Astrocyte of the spinal cord (primary cell): ENCODE data around the gene TOR2A.
"Not testable (repeated sequence)": the region's sequence is repeated elsewhere in the genome, so short reads cannot be mapped to it uniquely, and the experiment has no call there.

ENCODE experiments used
- DNase-seq: peaks from one replicate; pipeline ENCODE4 v3.0.0; 2011; ENCODE audit warnings: low read depth, low spot score
- H3K4me3 ChIP-seq: 2 replicates; pipeline ENCODE4 v1.5.1; 2011; ENCODE audit warnings: low read depth, mild to moderate bottlenecking, low read length, moderate library complexity
- CTCF ChIP-seq: IDR thresholded peaks from 2 replicates; pipeline ENCODE4 v1.5.1; 2012; ENCODE audit warnings: low read depth, mild to moderate bottlenecking, low read length, inconsistent platforms
- in situ Hi-C: cut with HindIII; loops from 2 replicates; pipeline ENCODE4 v1.10.0; 2017; ENCODE audit warnings: low sequenced_read_pairs

The TOR2A gene

GRCh38 chr9:127734747-127735529 is at the start of gene TOR2A:
Gene TOR2A, minus strand, starts transcription at chr9:127735294. Its CDS starts 24 bp downstream, at chr9:127735270.
- TF ChIP-seq CTCF, result peak; percentile 93
- H3K4me3 ChIP-seq, result peak within 1 kb of the TSS; percentile 52
- in situ Hi-C loops, result no loop called here
- DNase-seq, result peak; percentile 98

GRCh38 chr9:127783111-127784008 is 48.3 kb upstream of the TOR2A start:
- TF ChIP-seq CTCF, result no peak
- in situ Hi-C loops, result no loop called here
- no peak overlapping the region for H3K4me3 ChIP-seq
- DNase-seq, result no peak

- in situ Hi-C loops, result no loop called here
- no peak for TF ChIP-seq CTCF
- no peak for DNase-seq
- H3K4me3 ChIP-seq, result no peak overlapping the region
These were observed 46.7 kb upstream of the TOR2A start for GRCh38 chr9:127781806-127782205.

GRCh38 chr9:127780909-127781308 is 45.8 kb upstream of the TOR2A start:
- DNase-seq, in situ Hi-C loops, H3K4me3 ChIP-seq: not testable (repeated sequence)

- DNase-seq, result no peak
- no peak overlapping the region for H3K4me3 ChIP-seq
- in situ Hi-C loops, result no loop called here
- no peak for TF ChIP-seq CTCF
These were observed 45.2 kb upstream of the TOR2A start for GRCh38 chr9:127780126-127780885.

- H3K4me3 ChIP-seq, result no peak overlapping the region
- no peak for DNase-seq
- no peak for TF ChIP-seq CTCF
- in situ Hi-C loops, result no loop called here
These were observed 44.3 kb upstream of the TOR2A start for GRCh38 chr9:127779136-127779981.
